Memory B cell (primary cell): ENCODE results near the gene ABAT.

Experiments
- ATAC-seq: fragments of 150-1000 bp; cut with Tn5 transposase; 2 replicates; pipeline ENCODE4 v1.10.0; 2021; ENCODE audit warnings: low read depth, mild to moderate bottlenecking, moderate library complexity
- DNase-seq, 2 donors: peaks; one replicate each; pipeline ENCODE4 v3.0.0; 2022; ENCODE audit warnings: low spot score in 2 of 2
- H3K27ac Mint-ChIP-seq: one replicate; pipeline ENCODE4 v1.8.0; 2022; ENCODE audit warnings: mild to moderate bottlenecking, moderate library complexity, mixed read lengths
- H3K27me3 Mint-ChIP-seq: one replicate; pipeline ENCODE4 v1.8.0; 2022; ENCODE audit warnings: mixed read lengths
- H3K36me3 Mint-ChIP-seq: one replicate; pipeline ENCODE4 v1.8.0; 2022; ENCODE audit warnings: mild to moderate bottlenecking, mixed read lengths
- H3K4me1 Mint-ChIP-seq: one replicate; pipeline ENCODE4 v1.8.0; 2022; ENCODE audit warnings: mixed read lengths
- H3K4me3 Mint-ChIP-seq: one replicate; pipeline ENCODE4 v1.8.0; 2022; ENCODE audit warnings: mild to moderate bottlenecking, moderate library complexity, mixed read lengths
- H3K9me3 Mint-ChIP-seq: one replicate; pipeline ENCODE4 v1.8.0; 2022; ENCODE audit warnings: mixed read lengths

The ABAT gene

GRCh38 chr16:8814095-8814806 lies 139.8 kb downstream of the ABAT start:
- DNase-seq = no peak
- Mint-ChIP-seq H3K4me3 (no peak overlapping the region), H3K27me3 (no peaks in the 10 kb centered on the region), H3K27ac (no peak overlapping the region), H3K36me3 (peaks cover 35% of the 10 kb centered on the region), H3K4me1 (peaks cover 10% of the 10 kb centered on the region), H3K9me3 (no peaks in the 10 kb centered on the region)
- ATAC-seq = no peak

- peaks cover 14% of the 10 kb centered on the region for H3K4me1 Mint-ChIP-seq
- H3K27me3 Mint-ChIP-seq = no peaks in the 10 kb centered on the region
- DNase-seq (no peak), ATAC-seq (no peak)
- H3K27ac Mint-ChIP-seq = no peak overlapping the region
- peaks cover 28% of the 10 kb centered on the region for H3K36me3 Mint-ChIP-seq
- no peak overlapping the region for H3K4me3 Mint-ChIP-seq
- H3K9me3 Mint-ChIP-seq = no peaks in the 10 kb centered on the region
Measured at GRCh38 chr16:8816967-8817655, 142.7 kb downstream of the ABAT start.

GRCh38 chr16:8818504-8819270 lies 144.3 kb downstream of the ABAT start:
- no peak overlapping the region for H3K4me3 Mint-ChIP-seq
- H3K27ac Mint-ChIP-seq = peak overlapping the region; percentile 19
- H3K27me3 Mint-ChIP-seq = no peaks in the 10 kb centered on the region
- DNase-seq (no peak), ATAC-seq (peak; percentile 93)
- no peaks in the 10 kb centered on the region for H3K9me3 Mint-ChIP-seq
- peaks cover 19% of the 10 kb centered on the region for H3K4me1 Mint-ChIP-seq
- peaks cover 21% of the 10 kb centered on the region for H3K36me3 Mint-ChIP-seq

DNA sequence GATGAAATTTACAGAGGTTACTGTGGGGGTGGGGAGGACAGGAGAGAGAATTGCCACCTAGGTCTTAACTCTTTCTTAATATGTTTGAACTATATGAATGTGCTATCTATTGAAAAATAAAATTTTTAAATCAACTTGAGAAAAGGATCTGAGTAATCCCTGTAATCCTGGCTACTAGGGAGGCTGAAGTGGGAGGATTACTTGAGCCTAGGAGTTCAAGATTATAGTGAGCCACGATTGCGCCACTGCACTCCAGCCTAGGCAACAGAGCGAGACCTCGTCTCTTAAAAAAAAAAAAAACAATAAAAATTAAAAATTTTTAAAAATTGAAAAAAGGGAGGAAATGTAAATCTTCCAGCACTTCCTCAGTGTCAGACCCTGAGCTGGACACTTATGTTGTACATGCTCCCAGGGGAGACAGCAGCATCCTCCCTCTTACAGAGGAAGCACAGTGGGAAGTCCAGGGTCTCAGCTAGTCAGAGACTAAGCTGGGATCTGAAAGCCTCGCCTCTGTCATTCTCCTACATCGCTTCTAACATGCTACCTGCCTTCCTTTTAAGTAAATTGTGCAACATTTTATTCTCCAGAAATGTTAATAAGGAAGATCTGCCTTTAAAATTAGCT lies 145.1 kb downstream of the ABAT start:
- Mint-ChIP-seq H3K27me3 (no peaks in the 10 kb centered on the region), H3K27ac (peak overlapping the region; percentile 19), H3K4me3 (no peak overlapping the region), H3K4me1 (peaks cover 19% of the 10 kb centered on the region), H3K9me3 (no peaks in the 10 kb centered on the region), H3K36me3 (peaks cover 17% of the 10 kb centered on the region)
- no peak for DNase-seq
- no peak for ATAC-seq

DNA sequence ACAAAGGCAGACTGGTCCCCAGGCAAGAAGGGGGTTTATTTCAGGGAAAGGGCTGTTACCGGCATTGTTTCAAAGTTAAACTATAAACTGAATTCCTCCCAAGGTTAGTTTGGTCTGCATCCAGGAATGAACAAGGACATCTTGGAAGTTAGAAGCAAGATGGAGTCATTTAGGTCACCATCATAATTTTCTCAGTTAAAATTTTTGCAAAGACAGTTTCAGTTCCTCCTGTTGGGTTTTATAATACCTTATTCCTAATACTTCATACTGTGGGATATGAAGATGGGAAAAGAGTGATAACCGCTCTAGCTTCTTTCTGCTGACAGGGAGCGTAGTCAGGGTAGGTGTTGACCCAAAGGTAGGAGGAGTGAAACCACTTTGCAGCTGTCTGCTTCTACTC lies 148.0 kb downstream of the ABAT start:
- Mint-ChIP-seq H3K36me3 (peaks cover 4% of the 10 kb centered on the region), H3K4me1 (peaks cover 17% of the 10 kb centered on the region), H3K27ac (no peak overlapping the region)

DNA sequence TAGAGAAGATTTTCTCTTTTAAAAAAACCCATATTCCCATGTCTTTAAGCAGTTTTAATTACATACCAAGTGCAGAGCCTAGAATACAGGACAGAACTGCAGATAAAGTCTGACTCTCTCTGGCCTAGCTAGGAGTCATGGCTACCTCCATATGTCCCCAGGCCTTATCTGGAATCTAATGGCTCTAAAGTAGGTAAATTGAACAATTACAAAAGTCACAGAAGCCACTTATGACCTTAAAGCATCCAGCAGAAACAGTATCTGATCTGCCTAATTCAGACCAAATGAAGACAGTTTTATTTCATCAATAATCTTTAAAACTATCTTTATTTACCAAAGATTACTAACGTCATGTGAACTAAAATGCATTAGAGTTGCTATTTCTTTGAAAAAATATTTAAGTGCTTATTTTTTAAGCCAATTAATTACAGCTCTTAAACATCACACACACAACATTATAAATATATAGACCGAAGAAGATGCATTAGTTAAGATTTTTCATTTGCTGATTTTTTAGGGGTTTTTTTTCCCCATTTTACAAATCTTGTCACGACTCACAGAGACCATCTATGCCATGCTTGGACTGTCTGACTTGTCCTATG lies 152.0 kb downstream of the ABAT start:
- Mint-ChIP-seq H3K36me3 (peaks cover 9% of the 10 kb centered on the region), H3K4me1 (peaks cover 11% of the 10 kb centered on the region), H3K27me3 (no peaks in the 10 kb centered on the region), H3K4me3 (no peak overlapping the region), H3K27ac (no peak overlapping the region), H3K9me3 (no peaks in the 10 kb centered on the region)
- DNase-seq (no peak), ATAC-seq (no peak)

More for the DNA sequence above, 148.0 kb downstream of the ABAT start:
- no peak overlapping the region for H3K4me3 Mint-ChIP-seq
- no peaks in the 10 kb centered on the region for H3K27me3 Mint-ChIP-seq
- no peaks in the 10 kb centered on the region for H3K9me3 Mint-ChIP-seq
- ATAC-seq = no peak
- DNase-seq = no peak

GRCh38 chr16:8828541-8829165 lies 154.2 kb downstream of the ABAT start:
- H3K27me3 Mint-ChIP-seq = no peaks in the 10 kb centered on the region
- no peak for DNase-seq
- no peak for ATAC-seq
- H3K4me1 Mint-ChIP-seq = peaks cover 14% of the 10 kb centered on the region
- no peak overlapping the region for H3K4me3 Mint-ChIP-seq
- no peak overlapping the region for H3K27ac Mint-ChIP-seq
- H3K36me3 Mint-ChIP-seq = peaks cover 11% of the 10 kb centered on the region
- H3K9me3 Mint-ChIP-seq = no peaks in the 10 kb centered on the region

DNA sequence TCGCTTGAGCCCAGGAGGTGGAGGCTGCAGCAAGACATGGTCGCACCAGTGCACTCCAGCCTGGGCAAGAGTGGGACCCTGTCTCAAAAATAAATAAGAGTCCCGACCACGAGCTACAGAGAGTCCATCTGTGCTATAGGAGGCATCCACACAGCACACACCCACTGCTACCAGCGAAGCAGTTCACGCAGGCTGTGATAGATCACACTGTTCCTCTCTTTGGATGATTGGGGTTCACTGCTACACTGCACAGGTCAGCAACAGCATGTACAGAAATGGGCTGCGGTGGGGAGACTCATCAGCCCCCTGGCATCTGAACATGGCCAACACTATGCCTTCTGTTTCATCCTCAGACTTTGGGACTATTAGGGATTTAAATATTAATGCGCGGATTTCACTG lies 157.0 kb downstream of the ABAT start:
- Mint-ChIP-seq H3K27me3 (no peaks in the 10 kb centered on the region), H3K9me3 (no peaks in the 10 kb centered on the region), H3K4me1 (peaks cover 17% of the 10 kb centered on the region), H3K36me3 (peaks cover 11% of the 10 kb centered on the region), H3K27ac (no peak overlapping the region), H3K4me3 (no peak overlapping the region)
- DNase-seq (no peak), ATAC-seq (no peak)

DNA sequence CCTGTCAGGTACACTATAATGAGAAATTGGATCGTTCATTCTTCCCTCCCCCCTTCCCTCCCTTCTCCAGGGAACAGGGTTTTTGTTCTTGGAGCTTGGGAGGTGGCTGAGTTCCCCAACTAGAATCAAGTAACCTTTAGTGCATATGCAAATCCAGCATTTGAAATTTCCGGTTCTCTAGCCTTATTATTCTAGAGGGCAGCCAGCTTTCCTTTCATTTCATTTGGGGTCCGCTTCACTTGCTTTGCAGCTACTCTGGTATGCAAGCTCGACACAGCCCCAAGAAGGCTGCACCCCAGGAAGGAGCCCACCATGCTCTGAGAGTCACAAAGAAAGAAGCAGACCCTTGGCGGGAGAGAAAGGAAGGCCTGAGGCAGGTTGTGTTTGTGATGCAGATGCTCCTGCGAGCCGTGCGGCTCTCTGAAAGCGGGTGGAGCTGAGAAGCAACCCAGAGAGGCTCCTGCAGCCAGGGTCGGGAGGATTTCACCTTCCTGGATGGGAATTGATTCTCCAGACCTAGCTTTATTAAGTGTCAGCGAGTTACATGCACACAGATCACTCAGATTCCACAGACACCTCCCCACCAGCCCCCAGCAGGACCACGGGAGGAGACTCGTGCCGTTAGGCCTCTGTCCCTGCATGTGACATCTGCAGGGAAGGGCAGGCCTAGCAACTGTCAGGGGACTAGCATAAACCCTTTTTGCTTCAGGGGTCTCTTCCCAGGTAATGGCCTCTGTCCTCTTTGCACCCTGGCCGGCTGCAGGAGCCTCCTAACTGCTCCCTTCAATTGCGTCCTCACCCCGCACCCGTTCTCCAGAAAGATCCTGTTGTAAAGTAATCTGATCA lies 157.7 kb downstream of the ABAT start:
- peaks cover 11% of the 10 kb centered on the region for H3K36me3 Mint-ChIP-seq
- DNase-seq = no peak
- peak; percentile 42 for ATAC-seq
- no peaks in the 10 kb centered on the region for H3K9me3 Mint-ChIP-seq
- H3K27ac Mint-ChIP-seq = peak overlapping the region; percentile 62
- peaks cover 17% of the 10 kb centered on the region for H3K4me1 Mint-ChIP-seq
- no peaks in the 10 kb centered on the region for H3K27me3 Mint-ChIP-seq
- H3K4me3 Mint-ChIP-seq = peak overlapping the region; percentile 82

DNA sequence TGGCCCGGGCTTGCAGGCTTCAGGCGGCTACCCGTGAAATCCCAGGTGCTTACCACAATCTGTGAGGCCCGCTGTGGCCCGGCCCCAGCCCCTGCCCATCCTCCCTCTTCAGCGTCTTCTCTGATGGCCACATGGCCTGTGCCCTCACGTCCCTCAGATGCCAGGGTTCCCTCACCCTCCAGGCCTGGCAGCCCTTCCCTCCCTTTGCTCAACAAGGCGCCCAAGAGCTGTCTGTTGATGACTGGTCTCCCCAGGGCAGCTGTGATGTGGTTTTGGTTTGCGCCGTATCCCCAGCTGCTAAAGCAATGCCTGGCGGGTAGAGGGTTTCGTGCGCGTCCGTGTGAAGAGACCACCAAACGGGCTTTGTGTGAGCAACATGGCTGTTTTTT lies 158.3 kb downstream of the ABAT start:
- no peak for DNase-seq
- Mint-ChIP-seq H3K4me3 (no peak overlapping the region), H3K27me3 (no peaks in the 10 kb centered on the region), H3K9me3 (no peaks in the 10 kb centered on the region), H3K4me1 (peaks cover 17% of the 10 kb centered on the region), H3K27ac (no peak overlapping the region), H3K36me3 (peaks cover 11% of the 10 kb centered on the region)
- ATAC-seq = no peak
